Epithelial cell of umbilical artery (primary cell): Measurements from ENCODE around the gene RALGDS. TPM values are rescaled to one million over a fixed set of nuclear protein-coding genes. Genes with fewer than 3 reads are reported as not detected.

Experiments used
- total RNA-seq: library from RNA; depleted of rRNA; stranded (reverse); fragments of >200 nt; gene quantifications from 2 replicates; pipeline ENCODE4 v1.2.3, GENCODE V29; 2014

Gene RALGDS
- total RNA-seq, result 19.9 and 32.5 TPM in 2 replicates

GRCh38 chr9:133121198-133121914, at the start of gene RALGDS:
TSS of gene RALGDS (minus strand) at chr9:133121240. CDS start at chr9:133121154, 86 bp downstream.

GRCh38 chr9:133163504-133164172, 42.6 kb upstream of the RALGDS start, which contains the start of gene GBGT1:
TSS of gene GBGT1 (minus strand) at chr9:133163914. CDS start at chr9:133162412, 1,502 bp downstream.

GRCh38 chr9:133061764-133062145, 59.3 kb downstream of the RALGDS start, which contains the start of gene CEL:
TSS of gene CEL (plus strand) at chr9:133061981. CDS start at chr9:133062003, 22 bp downstream.

Other genes with a start within 250 kb of the RALGDS start
- 0.30 and 0.32 TPM in 2 replicates for gene AK8, start 243.0 kb downstream of the RALGDS start, total RNA-seq
- 1.6 and 2.0 TPM in 2 replicates for gene SPACA9, start 242.3 kb downstream of the RALGDS start, total RNA-seq
- gene TSC1, start 176.6 kb downstream of the RALGDS start, total RNA-seq, result 18.2 and 27.1 TPM in 2 replicates
- not detected in 2 replicates for gene GFI1B, start 142.5 kb downstream of the RALGDS start, total RNA-seq
- gene GTF3C5, start 90.2 kb downstream of the RALGDS start, total RNA-seq, result 46.8 and 56.7 TPM in 2 replicates
- gene CEL, start 59.3 kb downstream of the RALGDS start, total RNA-seq, result not detected in 2 replicates
- gene GBGT1, start 42.7 kb upstream of the RALGDS start, total RNA-seq, result 11.1 and 13.6 TPM in 2 replicates
- not detected in 2 replicates for gene OBP2B, start 88.0 kb upstream of the RALGDS start, total RNA-seq
- gene ABO, start 154.0 kb upstream of the RALGDS start, total RNA-seq, result not detected in 2 replicates
- gene SURF6, start 214.9 kb upstream of the RALGDS start, total RNA-seq, result 13.0 and 17.6 TPM in 2 replicates
- gene MED22, start 226.9 kb upstream of the RALGDS start, total RNA-seq, result 11.6 and 14.3 TPM in 2 replicates
- gene RPL7A, start 227.0 kb upstream of the RALGDS start, total RNA-seq, result 2,199 and 3,178 TPM in 2 replicates
- gene SURF1, start 235.2 kb upstream of the RALGDS start, total RNA-seq, result 31.9 and 43.9 TPM in 2 replicates
- gene SURF2, start 235.3 kb upstream of the RALGDS start, total RNA-seq, result 13.1 and 16.9 TPM in 2 replicates